D721Med (cell line): ENCODE measurements around the gene TUBB4A.

ENCODE experiments used
- DNase-seq: peaks from one replicate; pipeline ENCODE4 v3.0.0; 2011; ENCODE audit warnings: low spot score; ENCODE audit not compliant: insufficient read length
- FAIRE-seq: peaks from 2 replicates; lab custom pipeline; 2011; peaks lifted over from hg19 to GRCh38; lab: Jason Lieb, UNC
- TF ChIP-seq, protein P1 (sequence below): IDR thresholded peaks from 2 replicates; pipeline ENCODE4 v1.5.1; 2012; ENCODE audit warnings: mild to moderate bottlenecking, control low read depth; ENCODE audit not compliant: insufficient read depth; ENCODE audit errors: missing control alignments

Gene TUBB4A

DNA sequence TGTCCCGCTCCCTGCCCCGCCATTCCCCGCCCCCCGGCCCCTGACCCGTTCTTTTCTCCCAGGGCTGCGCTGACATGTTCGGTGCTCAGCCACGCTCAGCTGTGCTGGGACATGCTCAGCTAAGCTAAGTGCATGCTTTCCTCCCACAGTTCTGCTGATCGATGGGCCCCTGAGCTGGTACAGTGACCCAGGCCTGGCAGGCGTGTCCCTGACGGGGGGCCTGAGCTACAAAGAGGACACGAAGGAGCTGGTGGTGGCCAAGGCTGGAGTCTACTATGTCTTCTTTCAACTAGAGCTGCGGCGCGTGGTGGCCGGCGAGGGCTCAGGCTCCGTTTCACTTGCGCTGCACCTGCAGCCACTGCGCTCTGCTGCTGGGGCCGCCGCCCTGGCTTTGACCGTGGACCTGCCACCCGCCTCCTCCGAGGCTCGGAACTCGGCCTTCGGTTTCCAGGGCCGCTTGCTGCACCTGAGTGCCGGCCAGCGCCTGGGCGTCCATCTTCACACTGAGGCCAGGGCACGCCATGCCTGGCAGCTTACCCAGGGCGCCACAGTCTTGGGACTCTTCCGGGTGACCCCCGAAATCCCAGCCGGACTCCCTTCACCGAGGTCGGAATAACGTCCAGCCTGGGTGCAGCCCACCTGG lies 32.5 kb upstream of the TUBB4A start:
- TF ChIP-seq, protein P1, sequence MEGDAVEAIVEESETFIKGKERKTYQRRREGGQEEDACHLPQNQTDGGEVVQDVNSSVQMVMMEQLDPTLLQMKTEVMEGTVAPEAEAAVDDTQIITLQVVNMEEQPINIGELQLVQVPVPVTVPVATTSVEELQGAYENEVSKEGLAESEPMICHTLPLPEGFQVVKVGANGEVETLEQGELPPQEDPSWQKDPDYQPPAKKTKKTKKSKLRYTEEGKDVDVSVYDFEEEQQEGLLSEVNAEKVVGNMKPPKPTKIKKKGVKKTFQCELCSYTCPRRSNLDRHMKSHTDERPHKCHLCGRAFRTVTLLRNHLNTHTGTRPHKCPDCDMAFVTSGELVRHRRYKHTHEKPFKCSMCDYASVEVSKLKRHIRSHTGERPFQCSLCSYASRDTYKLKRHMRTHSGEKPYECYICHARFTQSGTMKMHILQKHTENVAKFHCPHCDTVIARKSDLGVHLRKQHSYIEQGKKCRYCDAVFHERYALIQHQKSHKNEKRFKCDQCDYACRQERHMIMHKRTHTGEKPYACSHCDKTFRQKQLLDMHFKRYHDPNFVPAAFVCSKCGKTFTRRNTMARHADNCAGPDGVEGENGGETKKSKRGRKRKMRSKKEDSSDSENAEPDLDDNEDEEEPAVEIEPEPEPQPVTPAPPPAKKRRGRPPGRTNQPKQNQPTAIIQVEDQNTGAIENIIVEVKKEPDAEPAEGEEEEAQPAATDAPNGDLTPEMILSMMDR = no peak
- no peak for FAIRE-seq
- DNase-seq = no peak

- no peak for FAIRE-seq
- TF ChIP-seq, protein P1 = no peak
- no peak for DNase-seq
Measured at GRCh38 chr19:6533746-6534418, 31.8 kb upstream of the TUBB4A start.

DNA sequence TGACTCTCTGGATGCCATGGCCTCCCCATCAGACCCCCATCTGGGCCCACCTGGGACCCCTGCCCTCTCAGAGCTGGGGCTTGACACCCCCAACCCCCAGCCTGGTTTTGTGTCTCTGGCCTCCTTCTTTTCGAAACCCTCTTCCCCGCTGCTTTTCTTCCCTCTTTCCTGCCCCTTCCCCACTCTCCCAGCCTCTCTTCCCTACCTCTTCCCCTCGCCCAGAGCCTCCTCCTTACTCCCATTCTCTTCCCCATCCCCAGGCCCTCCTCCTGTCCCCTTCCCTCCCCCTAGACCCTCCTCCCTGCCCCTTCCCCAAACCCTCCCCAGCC lies 30.9 kb upstream of the TUBB4A start:
- DNase-seq = no peak
- FAIRE-seq = no peak
- TF ChIP-seq, protein P1 = no peak

DNA sequence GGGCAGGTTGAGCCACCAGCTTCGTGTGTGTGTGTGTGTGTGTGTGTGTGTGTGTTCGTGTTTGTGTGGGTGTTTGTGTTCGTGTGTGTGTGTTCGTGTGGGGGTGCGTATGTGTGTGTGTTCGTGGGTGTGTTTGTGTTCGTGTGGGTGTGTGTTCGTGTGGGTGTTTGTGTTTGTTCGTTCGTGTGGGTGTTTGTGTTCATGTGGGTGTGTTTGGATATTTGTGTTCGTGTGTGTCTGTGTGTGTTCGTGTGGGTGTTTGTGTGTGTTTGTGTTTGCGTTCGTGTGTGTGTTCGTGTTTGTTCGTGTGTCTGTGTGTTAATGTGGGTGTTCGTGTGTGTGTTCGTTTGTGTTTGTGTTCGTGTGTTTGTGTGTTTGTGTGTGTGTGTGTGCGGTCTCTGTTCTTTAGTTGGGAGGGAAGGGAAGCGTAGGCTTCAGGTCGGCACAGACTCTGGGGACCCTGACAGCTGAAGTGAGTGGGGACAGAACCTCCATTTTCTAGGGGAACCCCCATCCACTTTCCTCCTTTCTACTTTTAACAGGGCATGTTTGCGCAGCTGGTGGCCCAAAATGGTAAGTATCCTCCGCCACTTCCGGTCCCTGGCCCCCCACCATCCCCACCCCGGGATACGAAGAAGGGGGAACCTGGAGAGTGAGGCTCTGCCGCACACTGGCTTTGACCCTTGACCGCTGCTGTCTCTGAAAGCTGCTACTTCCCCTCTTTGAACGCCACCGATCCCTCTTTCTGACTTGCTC lies 30.3 kb upstream of the TUBB4A start:
- DNase-seq (no peak), FAIRE-seq (no peak)
- TF ChIP-seq, protein P1 = no peak

GRCh38 chr19:6531956-6532243 lies 29.8 kb upstream of the TUBB4A start:
- TF ChIP-seq, protein P1 = no peak
- DNase-seq = no peak
- no peak for FAIRE-seq

- DNase-seq (no peak), FAIRE-seq (no peak)
- TF ChIP-seq, protein P1 = no peak
Measured at GRCh38 chr19:6531163-6531955, 29.2 kb upstream of the TUBB4A start.
